AG04450 (cell line): ENCODE measurements around the gene TAS1R1. TPM values are rescaled to one million over a fixed set of nuclear protein-coding genes. Genes with fewer than 3 reads are reported as not detected.

Experiments used
- CTCF ChIA-PET: fragments of 300-600, 350-600 bp; formaldehyde crosslinking; extraction: SDS; loops from one replicate; lab custom pipeline; 2022; ENCODE audit warnings: antibody characterized with exemption, inconsistent platforms; lab: Charles Lee
- POLR2A ChIA-PET: fragments of 350-600 bp; formaldehyde crosslinking; extraction: SDS; loops from one replicate; lab custom pipeline; 2021; ENCODE audit warnings: antibody characterized with exemption, inconsistent platforms; lab: Yijun Ruan, JAX
- DNase-seq: peaks from one replicate; pipeline ENCODE4 v3.0.0-alpha.2; 2011; ENCODE audit warnings: low read depth, low spot score
- H3K27ac ChIP-seq: one replicate; pipeline ENCODE4 v1.5.1; 2012; ENCODE audit warnings: low read depth, low read length, control low read depth
- H3K27me3 ChIP-seq: one replicate; pipeline ENCODE4 v1.6.0; 2012; ENCODE audit warnings: low read length; ENCODE audit not compliant: control insufficient read depth, insufficient read depth
- H3K4me3 ChIP-seq: 2 replicates; pipeline ENCODE4 v1.5.1; 2011; ENCODE audit warnings: mild to moderate bottlenecking, low read depth, low read length, control low read depth
- H3K9me3 ChIP-seq: 2 replicates; pipeline ENCODE4 v1.5.1; 2012; ENCODE audit warnings: low read length; ENCODE audit not compliant: control insufficient read depth, insufficient read depth
- polyA plus RNA-seq: library from polyadenylated mRNA; depleted of rRNA; stranded (reverse); fragments of >200 nt; gene quantifications from 2 replicates; pipeline ENCODE4 v1.2.3, GENCODE V29; 2011
- TF ChIP-seq, protein P1 (sequence below): IDR thresholded peaks from 2 replicates; pipeline ENCODE4 v1.5.1; 2011; ENCODE audit warnings: low read depth, low read length, control low read depth, inconsistent platforms

TAS1R1 gene
- polyA plus RNA-seq, 1 experiment, result 0.05 TPM

DNA sequence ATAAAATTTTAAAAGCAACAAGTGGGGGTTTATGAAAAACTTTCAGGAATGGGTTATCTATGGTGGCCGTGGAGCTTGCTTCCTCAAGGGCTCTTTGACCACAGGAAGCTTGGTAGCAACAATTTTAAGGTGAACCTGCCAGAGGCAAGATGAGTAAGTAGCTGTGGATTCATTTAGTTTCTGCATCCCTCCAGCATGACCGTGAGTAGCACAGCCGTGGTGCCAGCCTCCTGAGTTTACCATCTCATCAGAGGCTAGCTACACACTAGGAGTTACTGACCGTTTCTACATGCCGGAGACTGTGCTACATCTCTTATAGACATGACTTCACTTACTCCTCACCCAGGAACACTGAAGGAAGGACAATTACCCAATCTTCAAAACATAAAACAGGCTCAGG, 33.6 kb upstream of the TAS1R1 start:
- Histone ChIP-seq H3K27ac (no peak overlapping the region), H3K27me3 (no peaks in the 10 kb centered on the region), H3K4me3 (no peak overlapping the region), H3K9me3 (no peaks in the 10 kb centered on the region)
- ChIA-PET CTCF (interaction anchor here (0.9 to 5.3 kb wide), 3 partner anchors 31 to 32 kb away, joined by 3 to 26 read pairs (median 9); partner anchors contain the start of genes NOL9 and TAS1R1), POLR2A (no interaction called here)
- DNase-seq, result no peak
- TF ChIP-seq, protein P1, sequence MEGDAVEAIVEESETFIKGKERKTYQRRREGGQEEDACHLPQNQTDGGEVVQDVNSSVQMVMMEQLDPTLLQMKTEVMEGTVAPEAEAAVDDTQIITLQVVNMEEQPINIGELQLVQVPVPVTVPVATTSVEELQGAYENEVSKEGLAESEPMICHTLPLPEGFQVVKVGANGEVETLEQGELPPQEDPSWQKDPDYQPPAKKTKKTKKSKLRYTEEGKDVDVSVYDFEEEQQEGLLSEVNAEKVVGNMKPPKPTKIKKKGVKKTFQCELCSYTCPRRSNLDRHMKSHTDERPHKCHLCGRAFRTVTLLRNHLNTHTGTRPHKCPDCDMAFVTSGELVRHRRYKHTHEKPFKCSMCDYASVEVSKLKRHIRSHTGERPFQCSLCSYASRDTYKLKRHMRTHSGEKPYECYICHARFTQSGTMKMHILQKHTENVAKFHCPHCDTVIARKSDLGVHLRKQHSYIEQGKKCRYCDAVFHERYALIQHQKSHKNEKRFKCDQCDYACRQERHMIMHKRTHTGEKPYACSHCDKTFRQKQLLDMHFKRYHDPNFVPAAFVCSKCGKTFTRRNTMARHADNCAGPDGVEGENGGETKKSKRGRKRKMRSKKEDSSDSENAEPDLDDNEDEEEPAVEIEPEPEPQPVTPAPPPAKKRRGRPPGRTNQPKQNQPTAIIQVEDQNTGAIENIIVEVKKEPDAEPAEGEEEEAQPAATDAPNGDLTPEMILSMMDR, result no peak

- Histone ChIP-seq H3K9me3 (no peaks in the 10 kb centered on the region), H3K4me3 (no peak overlapping the region), H3K27me3 (no peaks in the 10 kb centered on the region), H3K27ac (no peak overlapping the region)
- ChIA-PET CTCF (interaction anchor here (0.5 to 5.3 kb wide), 10 partner anchors 11 to 145 kb away, joined by 3 to 26 read pairs (median 6); partner anchors contain the start of genes NOL9 and TAS1R1), POLR2A (no interaction called here)
- TF ChIP-seq, protein P1, result peak; percentile 63
- no peak for DNase-seq
Measured at GRCh38 chr1:6523566-6523965, 31.5 kb upstream of the TAS1R1 start.

DNA sequence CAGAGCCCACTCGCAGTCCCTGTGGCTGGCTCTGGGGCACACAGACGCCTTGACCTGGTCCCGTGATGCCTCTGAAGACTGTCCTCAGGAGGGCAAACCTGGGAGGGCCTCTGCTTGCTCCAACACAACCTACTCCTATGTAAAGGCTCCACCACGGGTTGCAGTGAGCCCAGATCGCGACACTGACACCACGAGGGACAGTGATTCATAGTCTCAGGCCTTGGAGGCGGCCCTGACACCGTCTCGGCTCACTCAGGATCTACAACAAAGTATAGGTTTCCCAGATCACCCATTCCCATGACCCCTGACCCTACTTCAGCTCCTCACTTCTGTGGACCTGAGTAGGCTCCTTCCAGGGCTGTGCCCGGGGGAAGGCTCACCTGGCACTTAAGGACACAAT, 28.8 kb upstream of the TAS1R1 start:
- ChIA-PET CTCF (no interaction called here), POLR2A (no interaction called here)
- TF ChIP-seq, protein P1, result no peak

GRCh38 chr1:6528492-6528891, 26.6 kb upstream of the TAS1R1 start:
- ChIA-PET CTCF (no interaction called here), POLR2A (no interaction called here)
- Histone ChIP-seq H3K4me3 (no peak overlapping the region), H3K9me3 (no peaks in the 10 kb centered on the region; the same call in 1 of the 2 replicates), H3K27me3 (no peaks in the 10 kb centered on the region), H3K27ac (no peak overlapping the region)
- DNase-seq, result no peak
- TF ChIP-seq, protein P1, result no peak

More for the DNA sequence above, 28.8 kb upstream of the TAS1R1 start:
- Histone ChIP-seq H3K27me3 (no peaks in the 10 kb centered on the region), H3K9me3 (no peaks in the 10 kb centered on the region; the same call in 1 of the 2 replicates), H3K4me3 (no peak overlapping the region), H3K27ac (no peak overlapping the region)
- no peak for DNase-seq

DNA sequence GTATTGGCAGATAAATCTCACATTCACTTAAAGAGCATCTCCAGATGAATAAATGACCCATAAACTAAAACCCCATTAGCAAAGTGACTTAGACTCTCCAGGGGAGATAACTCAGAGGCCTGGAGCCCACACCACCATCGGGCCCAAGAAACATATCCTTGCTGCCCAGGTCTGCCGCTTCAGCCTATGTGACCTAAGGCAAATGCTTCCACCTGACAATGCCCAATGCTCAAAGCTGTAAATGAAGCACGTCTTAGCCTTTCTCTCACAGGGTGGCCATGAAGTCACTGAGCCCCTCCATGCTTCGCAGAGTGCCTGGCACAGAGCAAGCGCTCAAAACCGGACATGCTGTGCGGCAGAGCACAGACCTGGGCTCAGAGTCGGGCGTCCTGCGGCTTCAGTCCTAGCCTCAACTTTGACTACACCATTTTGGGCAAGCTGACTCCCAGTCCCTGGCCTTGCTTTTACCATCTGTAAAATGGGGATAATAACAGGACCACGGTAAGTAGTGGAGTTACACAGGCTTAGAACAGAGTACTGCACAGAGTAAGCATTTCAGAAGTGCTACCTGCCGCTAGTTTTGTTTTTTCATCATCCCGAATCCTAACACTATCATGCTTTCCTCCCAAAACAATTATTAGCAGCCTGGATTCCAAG, 24.5 kb upstream of the TAS1R1 start:
- ChIA-PET CTCF (no interaction called here), POLR2A (no interaction called here)
- Histone ChIP-seq H3K27ac (no peak overlapping the region), H3K9me3 (no peaks in the 10 kb centered on the region; the same call in 1 of the 2 replicates), H3K4me3 (no peak overlapping the region), H3K27me3 (no peaks in the 10 kb centered on the region)
- TF ChIP-seq, protein P1, result no peak
- DNase-seq, result no peak
